Thyroid gland (tissue), 4 donors: ENCODE measurements around the gene ABO. TPM values are rescaled to one million over a fixed set of nuclear protein-coding genes. Genes with fewer than 3 reads are reported as not detected.
A peak's percentile ranks its signal among the peaks of the same experiment; 100 is the strongest.
"Not testable (repeated sequence)": the region's sequence is repeated elsewhere in the genome, so short reads cannot be mapped to it uniquely, and the experiment has no call there.

Source experiments
- DNase-seq, 2 donors: peaks; one replicate each; pipeline ENCODE4 v3.0.0-alpha.2; 2019
- H3K27ac ChIP-seq, 3 donors: fragments of 200-600 bp; sonication (generic); 1 replicate in 2 of 3; 2 replicates in 1 of 3; pipeline ENCODE4 v1.5.1; 2016 to 2019; ENCODE audit warnings: mild to moderate bottlenecking in 1 of 3, moderate library complexity in 1 of 3
- H3K27me3 ChIP-seq: fragments of 200-600 bp; sonication (generic); one replicate; pipeline ENCODE4 v1.5.1; 2019
- H3K36me3 ChIP-seq, 2 donors: fragments of 200-600 bp; sonication (generic); one replicate each; pipeline ENCODE4 v1.5.1; 2016 to 2019
- H3K4me1 ChIP-seq, 2 donors: fragments of 200-600 bp; sonication (generic); one replicate each; pipeline ENCODE4 v1.5.1; 2017 to 2019
- H3K4me3 ChIP-seq, 3 donors: fragments of 200-600 bp; sonication (generic); replicated peaks in 1 of 3; 1 replicate in 2 of 3; 2 replicates in 1 of 3; pipeline ENCODE4 v1.5.1; 2016; ENCODE audit warnings: mild to moderate bottlenecking in 1 of 3
- H3K9me3 ChIP-seq: fragments of 200-600 bp; sonication (generic); one replicate; pipeline ENCODE4 v1.5.1; 2017
- POLR2A ChIP-seq, 2 donors: fragments of 450-650 bp; IDR thresholded peaks; one replicate each; pipeline ENCODE4 v1.6.1; 2017; ENCODE audit warnings: antibody characterized with exemption in 2 of 2, mild to moderate bottlenecking in 2 of 2, moderate library complexity in 1 of 2
- WGBS, 2 donors: methylation state at CpG; one replicate each; pipeline ENCODE4 v1.1.5; 2017; 5-methylcytosine and 5-hydroxymethylcytosine counted together
- intact Hi-C: fragments of 100-400 bp; cut with DNase I; formaldehyde crosslinking; loops from one replicate; pipeline ENCODE4 v1.15.1; 2023
- total RNA-seq, 4 donors: library from RNA; depleted of rRNA; stranded (reverse); fragments of >200 nt; gene quantifications; one replicate each; pipeline ENCODE4 v1.2.3, GENCODE V29; 2016
- TF ChIP-seq, protein P1 (sequence below), 6 experiments: fragments of 200-600 bp in 3 of 6; fragments of 450-650 bp in 3 of 6; sonication (generic) in 3 of 6; IDR thresholded peaks; one replicate each; pipeline ENCODE4 v1.5.1; 2016 to 2019; ENCODE audit warnings: antibody characterized with exemption in 6 of 6, mild to moderate bottlenecking in 2 of 6, inconsistent platforms in 1 of 6, moderate library complexity in 1 of 6

Gene ABO
- total RNA-seq, 4 donors from 2014 or later, result 15.7 to 32.6 (median 24.9) TPM

DNA sequence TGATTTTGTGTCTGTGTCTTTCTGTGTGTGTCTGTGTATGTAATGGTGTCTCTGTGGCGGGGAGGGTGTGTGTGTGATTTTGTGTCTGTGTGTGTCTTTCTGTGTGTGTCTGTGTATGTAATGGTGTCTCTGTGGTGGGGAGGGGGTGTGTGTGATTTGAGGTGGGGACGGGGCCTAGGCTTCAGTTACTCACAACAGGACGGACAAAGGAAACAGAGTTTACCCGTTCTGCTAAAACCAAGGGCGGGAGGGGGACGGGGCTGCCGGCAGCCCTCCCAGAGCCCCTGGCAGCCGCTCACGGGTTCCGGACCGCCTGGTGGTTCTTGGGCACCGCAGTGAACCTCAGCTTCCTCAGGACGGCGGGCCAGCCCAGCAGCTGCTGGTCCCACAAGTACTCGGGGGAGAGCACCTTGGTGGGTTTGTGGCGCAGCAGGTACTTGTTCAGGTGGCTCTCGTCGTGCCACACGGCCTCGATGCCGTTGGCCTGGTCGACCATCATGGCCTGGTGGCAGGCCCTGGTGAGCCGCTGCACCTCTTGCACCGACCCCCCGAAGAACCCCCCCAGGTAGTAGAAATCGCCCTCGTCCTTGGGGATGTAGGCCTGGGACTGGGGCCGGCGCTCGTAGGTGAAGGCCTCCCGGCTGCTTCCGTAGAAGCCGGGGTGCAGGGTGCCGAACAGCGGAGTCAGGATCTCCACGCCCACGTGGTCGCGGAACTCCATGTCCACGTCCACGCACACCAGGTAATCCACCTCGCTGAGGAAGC lies 19.4 kb downstream of the ABO start:
- TF ChIP-seq POLR2A (IDR thresholded peaks at IDR 0.05), result no peak
- TF ChIP-seq, protein P1, sequence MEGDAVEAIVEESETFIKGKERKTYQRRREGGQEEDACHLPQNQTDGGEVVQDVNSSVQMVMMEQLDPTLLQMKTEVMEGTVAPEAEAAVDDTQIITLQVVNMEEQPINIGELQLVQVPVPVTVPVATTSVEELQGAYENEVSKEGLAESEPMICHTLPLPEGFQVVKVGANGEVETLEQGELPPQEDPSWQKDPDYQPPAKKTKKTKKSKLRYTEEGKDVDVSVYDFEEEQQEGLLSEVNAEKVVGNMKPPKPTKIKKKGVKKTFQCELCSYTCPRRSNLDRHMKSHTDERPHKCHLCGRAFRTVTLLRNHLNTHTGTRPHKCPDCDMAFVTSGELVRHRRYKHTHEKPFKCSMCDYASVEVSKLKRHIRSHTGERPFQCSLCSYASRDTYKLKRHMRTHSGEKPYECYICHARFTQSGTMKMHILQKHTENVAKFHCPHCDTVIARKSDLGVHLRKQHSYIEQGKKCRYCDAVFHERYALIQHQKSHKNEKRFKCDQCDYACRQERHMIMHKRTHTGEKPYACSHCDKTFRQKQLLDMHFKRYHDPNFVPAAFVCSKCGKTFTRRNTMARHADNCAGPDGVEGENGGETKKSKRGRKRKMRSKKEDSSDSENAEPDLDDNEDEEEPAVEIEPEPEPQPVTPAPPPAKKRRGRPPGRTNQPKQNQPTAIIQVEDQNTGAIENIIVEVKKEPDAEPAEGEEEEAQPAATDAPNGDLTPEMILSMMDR (IDR thresholded peaks at IDR 0.05), result no peak
- Histone ChIP-seq H3K27me3 (no peaks in the 10 kb centered on the region), H3K4me3 (no peak overlapping the region), H3K4me1 (peaks cover 60 to 76% of the 10 kb centered on the region in 2 donors), H3K36me3 (no peaks in the 10 kb centered on the region), H3K9me3 (no peaks in the 10 kb centered on the region), H3K27ac (peak overlapping the region in 1 of 3 donors; percentile 5)
- DNase-seq, result no peak
- 96 to 97% methylated on average over 34 to 40 of the region's 42 CpGs for WGBS, 2 donors
- intact Hi-C loops, result loop anchor here (5.0 kb wide), 1 partner anchor 68 kb away; no protein-coding TSS in a partner anchor

DNA sequence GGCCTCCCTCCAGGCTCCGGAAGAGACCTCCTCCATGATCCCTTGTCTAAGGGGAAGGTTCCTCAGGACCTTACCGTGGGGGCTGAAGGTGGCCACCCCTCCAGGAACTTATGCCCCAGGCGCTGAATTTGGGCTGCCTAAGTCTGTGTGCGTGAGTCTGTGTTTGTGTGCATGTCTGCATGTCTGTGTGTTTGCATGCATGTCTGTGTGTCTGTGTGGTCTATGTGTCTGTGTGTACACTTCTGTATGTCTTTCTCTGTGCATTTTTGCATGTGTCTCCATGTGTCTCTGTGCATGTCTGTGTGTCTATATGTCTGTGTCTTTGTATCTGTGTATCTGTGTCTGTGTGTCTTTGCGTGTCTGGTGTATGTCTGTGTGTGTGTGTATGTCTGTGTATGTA lies 20.5 kb downstream of the ABO start:
- H3K36me3 ChIP-seq, result no peaks in the 10 kb centered on the region
- TF ChIP-seq, protein P1 (IDR thresholded peaks at IDR 0.05), result no peak
- no peak for TF ChIP-seq POLR2A (IDR thresholded peaks at IDR 0.05)
- no peak overlapping the region for H3K4me3 ChIP-seq
- H3K27ac ChIP-seq, result peak overlapping the region in 2 of 3 donors; percentile 96 to 99
- intact Hi-C loops, result no loop called here
- WGBS, 2 donors, result 90 to 94% methylated on average over 4 to 5 of the region's 5 CpGs
- DNase-seq, result no peak
- peaks cover 67 to 86% of the 10 kb centered on the region in 2 donors for H3K4me1 ChIP-seq
- no peaks in the 10 kb centered on the region for H3K9me3 ChIP-seq
- H3K27me3 ChIP-seq, result no peaks in the 10 kb centered on the region

DNA sequence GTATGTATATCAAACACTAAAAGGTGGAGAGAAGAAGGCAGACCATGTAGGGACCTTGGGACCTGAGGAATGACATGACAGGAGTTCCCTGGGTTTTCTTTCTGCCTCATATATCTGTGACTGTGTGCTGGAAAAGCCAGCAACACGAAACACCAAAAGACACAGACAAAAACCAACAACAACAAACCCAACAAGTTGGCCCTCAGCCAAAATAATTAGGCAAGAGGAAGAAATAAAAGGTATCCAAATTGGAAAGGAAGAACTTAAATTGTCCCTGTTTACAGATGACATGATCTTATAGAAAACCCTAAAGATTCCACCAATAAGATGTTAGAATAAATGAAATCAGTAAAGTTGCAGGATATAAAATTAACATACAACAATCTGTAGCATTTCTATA lies 21.7 kb downstream of the ABO start:
- Histone ChIP-seq H3K27me3 (no peaks in the 10 kb centered on the region), H3K36me3 (no peaks in the 10 kb centered on the region), H3K4me1 (peaks cover 64 to 85% of the 10 kb centered on the region in 2 donors), H3K27ac (peak overlapping the region; percentile 96 to 99 (median 96)), H3K9me3 (no peaks in the 10 kb centered on the region), H3K4me3 (no peak overlapping the region)
- 24 to 41% methylated on average over 1 of the region's 1 CpG for WGBS, 2 donors
- no peak for TF ChIP-seq POLR2A (IDR thresholded peaks at IDR 0.05)
- intact Hi-C loops, result no loop called here
- DNase-seq, result no peak

DNA sequence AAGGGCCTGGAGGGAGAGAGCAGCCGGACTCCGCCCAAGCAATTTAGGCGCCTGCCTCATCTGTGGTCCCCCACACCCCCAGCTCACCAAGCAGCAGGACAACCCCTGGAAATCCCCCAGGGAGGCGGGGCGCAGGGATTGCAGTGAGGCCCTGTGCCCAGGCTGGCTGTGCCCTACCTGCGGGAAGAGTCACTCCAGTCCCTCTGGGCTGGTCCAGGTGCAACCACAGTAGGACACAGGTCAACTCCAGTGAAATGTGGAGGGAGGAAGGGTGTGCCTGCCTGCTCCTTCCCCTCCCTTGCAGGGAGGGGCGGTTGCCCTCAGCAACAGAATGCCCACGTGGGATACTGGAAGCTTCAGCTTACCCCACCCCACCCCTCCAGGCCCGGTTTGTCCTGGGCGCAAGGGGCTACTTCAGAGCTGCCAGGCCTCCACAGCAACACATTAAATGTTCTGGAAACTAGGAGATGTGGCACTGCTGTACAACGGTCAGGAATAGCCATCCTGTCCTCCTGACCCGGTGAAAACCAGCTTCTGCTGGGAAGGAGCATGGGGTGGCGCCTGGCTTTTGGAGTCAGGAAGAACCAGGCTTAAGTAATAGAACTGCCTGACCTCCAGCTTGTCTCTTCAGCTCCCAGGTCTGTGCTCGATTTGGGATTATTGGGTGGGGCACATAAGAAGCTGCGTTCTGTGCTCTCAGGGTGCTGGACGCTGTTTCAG lies 22.5 kb downstream of the ABO start:
- H3K36me3 ChIP-seq, result no peaks in the 10 kb centered on the region
- peak overlapping the region; percentile 96 to 99 (median 96) for H3K27ac ChIP-seq
- peaks cover 56 to 77% of the 10 kb centered on the region in 2 donors for H3K4me1 ChIP-seq
- intact Hi-C loops, result no loop called here
- H3K27me3 ChIP-seq, result no peaks in the 10 kb centered on the region
- TF ChIP-seq, protein P1 (IDR thresholded peaks at IDR 0.05), result peak in 2 of 6 experiments; percentile 3 to 17
- peak in 1 of 2 donors; percentile 61 for TF ChIP-seq POLR2A (IDR thresholded peaks at IDR 0.05)
- H3K4me3 ChIP-seq, result peak overlapping the region in 1 of 3 donors; percentile 6
- peak; percentile 86 to 92 for DNase-seq
- no peaks in the 10 kb centered on the region for H3K9me3 ChIP-seq
- 41 to 44% methylated on average over 12 to 15 of the region's 16 CpGs for WGBS, 2 donors

DNA sequence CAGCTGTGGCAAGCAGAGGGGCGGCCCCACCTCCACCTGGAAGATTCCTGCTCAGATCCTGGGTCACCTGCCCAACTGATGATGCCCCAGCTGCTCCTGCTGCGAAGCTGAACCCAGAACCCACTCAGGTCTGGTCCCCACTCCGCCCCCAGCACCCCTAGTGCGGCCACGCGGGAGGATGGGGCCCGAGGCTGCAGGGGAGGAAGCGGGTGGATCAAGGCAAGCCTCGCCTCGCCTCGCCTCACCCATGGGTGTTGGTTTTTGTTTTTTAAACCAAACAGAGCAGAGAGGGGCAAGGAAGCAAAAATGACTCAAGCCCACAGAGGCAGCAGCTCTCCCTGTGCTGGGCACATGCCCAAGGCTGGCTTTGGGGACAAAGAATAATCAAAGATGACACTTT lies 23.2 kb downstream of the ABO start:
- intact Hi-C loops, result no loop called here
- H3K27me3 ChIP-seq, result no peaks in the 10 kb centered on the region
- H3K27ac ChIP-seq, result peak overlapping the region; percentile 96 to 99 (median 96)
- DNase-seq, result peak; percentile 31 to 37
- peaks cover 54 to 74% of the 10 kb centered on the region in 2 donors for H3K4me1 ChIP-seq
- no peaks in the 10 kb centered on the region for H3K9me3 ChIP-seq
- H3K4me3 ChIP-seq, result peak overlapping the region in 1 of 3 donors; percentile 6
- TF ChIP-seq POLR2A (IDR thresholded peaks at IDR 0.05), result no peak
- TF ChIP-seq, protein P1 (IDR thresholded peaks at IDR 0.05), result no peak
- no peaks in the 10 kb centered on the region for H3K36me3 ChIP-seq
- WGBS, 2 donors, result 75 to 88% methylated on average over 11 of the region's 11 CpGs

DNA sequence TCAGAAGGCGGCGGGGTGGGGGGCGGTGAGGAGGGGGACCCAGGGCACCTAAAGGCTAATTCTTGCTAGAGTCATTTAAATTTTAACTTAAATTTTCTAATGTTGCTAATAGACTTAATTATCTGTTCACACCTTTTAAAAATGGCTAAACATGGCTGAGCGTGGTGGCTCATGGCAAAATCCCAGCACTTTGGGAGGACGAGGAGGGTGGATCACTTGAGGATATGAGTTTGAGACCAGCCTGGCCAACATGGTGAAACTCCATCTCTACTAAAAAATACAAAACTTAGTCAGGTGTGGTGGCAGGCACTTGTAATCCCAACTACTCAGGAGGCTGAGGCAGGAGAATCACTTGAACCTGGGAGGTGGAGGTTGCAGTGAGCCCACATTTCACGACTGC lies 23.8 kb downstream of the ABO start:
- H3K27me3 ChIP-seq, H3K36me3 ChIP-seq, H3K4me3 ChIP-seq, intact Hi-C loops, H3K9me3 ChIP-seq: not testable (repeated sequence)
- DNase-seq, result peak; percentile 64 to 66
- WGBS, 2 donors, result 32 to 53% methylated on average over 6 of the region's 6 CpGs
- H3K27ac ChIP-seq, result peak overlapping the region; percentile 96 to 99 (median 96)
- H3K4me1 ChIP-seq, result peaks cover 59 to 74% of the 10 kb centered on the region in 2 donors
